Renal cortical epithelial cell (primary cell): ENCODE data around the gene OGFOD2. TPM values are rescaled to one million over a fixed set of nuclear protein-coding genes. Genes with fewer than 3 reads are reported as not detected.

Source experiments
- DNase-seq: peaks from one replicate; pipeline ENCODE4 v3.0.0-alpha.2; 2011; ENCODE audit warnings: low read depth
- total RNA-seq: library from RNA; depleted of rRNA; stranded (reverse); fragments of >200 nt; gene quantifications from 2 replicates; pipeline ENCODE4 v1.2.3, GENCODE V29; 2014

The OGFOD2 gene
- total RNA-seq, 1 donor from 2014 or later, result 9.9 TPM

- no peak for DNase-seq
Observed at GRCh38 chr12:122977153-122977552, 2.1 kb downstream of the OGFOD2 start.

GRCh38 chr12:122977655-122978392 is 2.8 kb downstream of the OGFOD2 start:
- DNase-seq, result no peak

GRCh38 chr12:122978507-122978955 is 3.5 kb downstream of the OGFOD2 start:
- no peak for DNase-seq

- DNase-seq, result no peak
Observed at GRCh38 chr12:122979001-122979907, 4.2 kb downstream of the OGFOD2 start.

GRCh38 chr12:122979908-122980182 is 4.8 kb downstream of the OGFOD2 start:
- no peak for DNase-seq

GRCh38 chr12:122980183-122981035 is 5.4 kb downstream of the OGFOD2 start, which contains the start of gene ARL6IP4:
Gene ARL6IP4, plus strand, starts transcription at chr12:122980681. Its CDS starts 459 bp downstream, at chr12:122981140.
- no peak for DNase-seq

- no peak for DNase-seq
Observed at GRCh38 chr12:122981036-122981471, 6.0 kb downstream of the OGFOD2 start.

- no peak for DNase-seq
Observed at GRCh38 chr12:122981587-122982476, 6.8 kb downstream of the OGFOD2 start.

- no peak for DNase-seq
Observed at GRCh38 chr12:122982477-122982815, 7.4 kb downstream of the OGFOD2 start.

- no peak for DNase-seq
Observed at GRCh38 chr12:122982963-122983788, 8.1 kb downstream of the OGFOD2 start.

GRCh38 chr12:122983789-122984515 is 8.9 kb downstream of the OGFOD2 start:
- DNase-seq, result no peak

- DNase-seq, result no peak
Observed at GRCh38 chr12:122984612-122985337, 9.7 kb downstream of the OGFOD2 start.

- no peak for DNase-seq
Observed at GRCh38 chr12:122985338-122986257, 10.6 kb downstream of the OGFOD2 start.

- DNase-seq, result no peak
Observed at GRCh38 chr12:122986258-122986871, 11.3 kb downstream of the OGFOD2 start.

GRCh38 chr12:122987086-122987951 is 12.3 kb downstream of the OGFOD2 start:
- DNase-seq, result no peak

GRCh38 chr12:122988036-122988435 is 13.0 kb downstream of the OGFOD2 start:
- no peak for DNase-seq
